Measurements from ENCODE around the gene FES. TPM values are rescaled to one million over a fixed set of nuclear protein-coding genes. Genes with fewer than 3 reads are reported as not detected.

FES gene
- total and polyA plus RNA-seq, 2 of the 13 experiments (the other 11 are each of a cell fraction or from before 2014, with no cell fraction given) = 4.0 to 9.5 TPM

GRCh38 chr15:90931828-90932659 is 47.7 kb downstream of the FES start, which contains the start of gene HDDC3 (continued):
- TF ChIP-seq HBP1 (CRISPR knock-in tag; IDR thresholded peaks at IDR 0.05; ENCODE audit: low read depth) (peak; percentile 93), ZNF274 (CRISPR knock-in tag; IDR thresholded peaks at IDR 0.05) (no peak; the same call in 1 of the 2 replicates), MIER2 (CRISPR knock-in tag; IDR thresholded peaks at IDR 0.05) (0 out of 2 replicates have a peak, but pooled peaks have one; percentile 51), KMT2A (CRISPR knock-in tag; IDR thresholded peaks at IDR 0.05) (peak; percentile 85), ZNF704 (CRISPR knock-in tag; IDR thresholded peaks at IDR 0.05; ENCODE audit: borderline replicate concordance) (no peak), MBD4 (IDR thresholded peaks at IDR 0.05; ENCODE audit: borderline replicate concordance, low read length) (no peak), ZNF567 (CRISPR knock-in tag; IDR thresholded peaks at IDR 0.05; ENCODE audit: borderline replicate concordance) (no peak), ISL2 (CRISPR knock-in tag; IDR thresholded peaks at IDR 0.05) (peak; percentile 78), ZFP36 (IDR thresholded peaks at IDR 0.05; ENCODE audit: borderline replicate concordance, low read depth, low read length, partially characterized antibody) (no peak), KAT2B (IDR thresholded peaks at IDR 0.05; ENCODE audit: borderline replicate concordance, low read depth, low read length) (no peak), ERF (CRISPR knock-in tag; IDR thresholded peaks at IDR 0.05) (peak; percentile 84), ZNF275 (CRISPR knock-in tag; IDR thresholded peaks at IDR 0.05; ENCODE audit: borderline replicate concordance) (peak; percentile 30; the same call in 1 of the 2 replicates), CC2D1A (CRISPR knock-in tag; IDR thresholded peaks at IDR 0.05) (no peak), LBX2 (CRISPR knock-in tag; IDR thresholded peaks at IDR 0.05; ENCODE audit: borderline replicate concordance) (0 out of 2 replicates have a peak, but pooled peaks have one; percentile 43), KMT2B (CRISPR knock-in tag; IDR thresholded peaks at IDR 0.05) (peak; percentile 22; the same call in 1 of the 2 replicates), TFAP4 (IDR thresholded peaks at IDR 0.05; ENCODE audit: borderline replicate concordance, low read depth) (peak; percentile 57; the same call in 1 of the 2 replicates), PRMT3 (CRISPR knock-in tag; IDR thresholded peaks at IDR 0.05; ENCODE audit: borderline replicate concordance, low read depth) (no peak), KDM5A (IDR thresholded peaks at IDR 0.05; ENCODE audit: borderline replicate concordance, low read length) (peak; percentile 80; the same call in 1 of the 2 replicates), FOXA1 (IDR thresholded peaks at IDR 0.05) (no peak), FOXA1 (CRISPR knock-in tag; IDR thresholded peaks at IDR 0.05) (0 out of 2 replicates have a peak, but pooled peaks have one; percentile 22), ZNF335 (CRISPR knock-in tag; IDR thresholded peaks at IDR 0.05) (no peak), ASH2L (IDR thresholded peaks at IDR 0.05; ENCODE audit: insufficient read length, low read depth, low read length) (peak; percentile 64), KDM5B (CRISPR knock-in tag; IDR thresholded peaks at IDR 0.05; ENCODE audit: borderline replicate concordance) (peak; percentile 71; the same call in 1 of the 2 replicates), ZNF747 (CRISPR knock-in tag; IDR thresholded peaks at IDR 0.05; ENCODE audit: borderline replicate concordance) (peak; percentile 80; the same call in 1 of the 2 replicates), PHF5A (CRISPR knock-in tag; IDR thresholded peaks at IDR 0.05; ENCODE audit: low read depth, unreplicated experiment) (peak; percentile 50)

Measured in HepG2 (cell line).